IPS-NIHi7 (cell line): Measurements from ENCODE around the gene MLEC.

Experiments used
- DNase-seq: peaks from one replicate; pipeline ENCODE4 v3.0.0; 2012; ENCODE audit warnings: mixed read lengths; ENCODE audit errors: extremely low spot score

Gene MLEC

GRCh38 chr12:120692524-120693033, 5.6 kb downstream of the MLEC start:
- DNase-seq, result no peak

DNA sequence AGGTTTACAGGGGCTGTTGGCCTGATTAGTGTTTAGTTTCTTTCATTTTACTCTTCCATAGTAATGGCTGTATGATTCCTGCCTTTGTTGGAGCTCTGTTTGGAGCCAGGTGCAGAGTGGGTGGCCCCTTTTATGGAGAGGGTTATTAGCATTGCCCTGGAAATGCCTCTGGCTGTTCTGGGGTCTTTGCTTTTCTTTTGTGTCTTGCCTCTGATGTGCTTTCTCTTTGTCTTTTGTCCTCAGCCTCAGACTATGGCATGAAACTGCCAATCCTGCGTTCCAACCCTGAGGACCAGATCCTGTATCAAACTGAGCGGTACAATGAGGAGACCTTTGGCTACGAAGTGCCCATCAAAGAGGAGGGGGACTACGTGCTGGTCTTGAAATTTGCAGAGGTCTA, 6.9 kb downstream of the MLEC start:
- DNase-seq, result no peak

GRCh38 chr12:120696626-120697025, 9.7 kb downstream of the MLEC start:
- no peak for DNase-seq

GRCh38 chr12:120697344-120697743, 10.4 kb downstream of the MLEC start:
- DNase-seq, result no peak

- no peak for DNase-seq
Observed at GRCh38 chr12:120698665-120699064, 11.7 kb downstream of the MLEC start.

GRCh38 chr12:120699553-120699952, 12.6 kb downstream of the MLEC start:
- DNase-seq, result no peak

DNA sequence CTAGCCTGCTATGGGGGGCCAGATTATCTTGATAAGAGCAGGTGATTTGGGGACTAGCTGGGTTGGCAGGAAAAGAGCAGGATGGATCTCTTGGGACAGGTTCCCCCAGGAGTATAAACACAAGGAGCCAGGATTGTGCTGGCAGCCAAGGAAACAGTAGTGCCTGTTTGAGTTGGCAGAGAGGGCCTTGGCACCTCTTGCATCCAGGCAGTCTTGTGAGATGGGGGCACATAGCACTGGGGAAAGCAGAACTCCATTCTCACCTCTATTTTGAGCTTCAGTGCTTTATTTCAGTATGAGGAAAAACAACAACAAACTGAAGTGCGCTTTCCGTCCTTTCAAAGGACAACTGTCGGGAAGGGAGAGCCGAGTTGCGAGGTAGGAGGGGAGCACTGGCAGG, 13.9 kb downstream of the MLEC start:
- DNase-seq, result no peak

DNA sequence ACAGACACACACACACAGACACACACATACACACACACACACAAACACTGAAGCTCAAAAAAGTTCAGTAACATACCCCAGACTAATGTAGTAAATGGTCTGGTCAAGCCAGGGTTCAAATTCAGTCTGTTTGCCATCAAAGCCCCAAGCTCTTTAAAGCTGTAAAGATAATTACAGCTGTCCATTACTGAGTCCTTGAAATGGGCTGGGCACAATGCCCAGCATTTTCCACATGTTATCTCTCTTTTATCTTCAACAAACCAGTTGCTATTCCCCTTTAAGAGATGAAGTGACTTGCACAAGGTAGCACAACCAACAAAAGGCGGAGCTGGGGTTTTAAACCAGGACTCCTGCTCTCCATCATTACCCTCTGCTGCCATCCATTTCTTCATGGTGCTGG, 15.7 kb downstream of the MLEC start:
- no peak for DNase-seq

- DNase-seq, result no peak
Observed at GRCh38 chr12:120703311-120703942, 16.5 kb downstream of the MLEC start.

DNA sequence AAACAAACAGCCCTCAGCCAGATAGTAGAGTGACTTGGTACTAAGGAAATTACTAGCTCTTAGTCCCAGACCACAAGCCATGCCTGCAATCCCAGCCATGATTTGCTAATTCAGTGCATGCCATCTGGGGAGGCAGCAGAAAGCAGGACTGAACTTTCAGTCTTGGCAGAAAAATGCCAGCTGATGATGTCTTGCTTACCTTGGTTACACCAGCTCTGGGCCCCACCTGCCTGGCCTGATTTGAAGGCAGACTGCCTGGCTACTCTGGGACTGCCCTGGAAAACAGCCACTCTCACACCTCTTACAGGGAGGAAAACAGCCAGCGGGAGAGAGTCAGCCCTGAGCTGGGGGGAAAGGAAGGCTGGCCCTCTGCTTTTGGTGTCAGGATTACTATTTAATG, 18.7 kb downstream of the MLEC start:
- no peak for DNase-seq

DNA sequence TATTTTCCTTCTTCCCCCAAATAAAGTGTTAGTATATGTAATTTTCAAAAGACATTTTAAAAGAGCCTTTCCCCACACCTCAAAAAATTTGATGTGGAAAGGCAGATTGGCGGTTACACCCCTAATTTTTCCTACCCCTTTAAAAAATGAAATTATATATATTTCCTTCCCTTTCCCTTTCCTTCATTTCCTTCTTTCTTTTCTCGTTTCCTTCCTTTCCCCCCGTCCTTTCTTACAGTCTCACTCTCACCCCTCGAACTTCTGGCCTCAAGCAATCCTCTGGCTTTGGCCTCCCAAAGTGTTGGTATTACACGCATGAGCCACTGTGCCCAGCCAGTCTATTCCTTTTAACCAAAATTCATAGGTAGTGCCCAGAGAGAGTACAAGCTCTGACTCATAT, 19.1 kb downstream of the MLEC start:
- no peak for DNase-seq

- no peak for DNase-seq
Observed at GRCh38 chr12:120708651-120709050, 21.7 kb downstream of the MLEC start.

DNA sequence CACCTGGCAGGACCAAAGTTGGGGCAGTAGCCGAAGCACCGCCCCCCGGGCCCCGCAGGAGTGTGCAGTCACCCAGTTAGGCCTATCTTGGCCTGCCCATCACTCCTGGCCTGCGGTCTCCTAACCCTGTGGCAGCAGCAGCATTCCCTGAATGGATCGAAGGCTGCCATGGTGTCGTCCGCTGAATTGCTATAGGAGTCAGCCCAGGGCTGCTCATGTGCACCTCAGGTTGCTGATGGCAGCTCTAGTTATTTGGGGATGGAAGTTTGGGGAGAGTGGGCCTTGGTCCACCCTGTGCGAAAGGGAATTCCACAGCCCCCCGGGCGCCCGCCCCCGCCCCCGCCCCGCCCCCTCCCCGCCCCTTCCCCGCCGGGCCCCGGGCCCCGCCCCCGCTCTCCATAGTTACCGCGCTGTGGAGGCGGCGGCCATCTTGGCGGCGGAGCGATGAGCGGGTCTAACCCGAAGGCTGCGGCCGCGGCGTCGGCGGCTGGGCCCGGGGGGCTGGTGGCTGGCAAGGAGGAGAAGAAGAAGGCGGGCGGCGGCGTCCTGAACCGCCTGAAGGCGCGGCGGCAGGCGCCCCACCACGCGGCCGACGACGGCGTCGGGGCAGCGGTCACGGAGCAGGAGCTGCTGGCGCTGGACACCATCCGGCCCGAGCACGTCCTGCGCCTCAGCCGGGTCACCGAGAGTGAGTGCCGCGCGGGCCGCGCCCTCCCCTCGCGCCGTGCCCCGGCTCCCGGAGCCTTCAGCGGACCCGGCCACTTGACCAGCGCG, 23.3 kb downstream of the MLEC start, which contains the start of gene UNC119B:
UNC119B (plus strand) TSS at position 428 of the 774 bp plus-strand sequence; CDS start at position 445, 17 bp downstream.
- peak; percentile 87 for DNase-seq

DNA sequence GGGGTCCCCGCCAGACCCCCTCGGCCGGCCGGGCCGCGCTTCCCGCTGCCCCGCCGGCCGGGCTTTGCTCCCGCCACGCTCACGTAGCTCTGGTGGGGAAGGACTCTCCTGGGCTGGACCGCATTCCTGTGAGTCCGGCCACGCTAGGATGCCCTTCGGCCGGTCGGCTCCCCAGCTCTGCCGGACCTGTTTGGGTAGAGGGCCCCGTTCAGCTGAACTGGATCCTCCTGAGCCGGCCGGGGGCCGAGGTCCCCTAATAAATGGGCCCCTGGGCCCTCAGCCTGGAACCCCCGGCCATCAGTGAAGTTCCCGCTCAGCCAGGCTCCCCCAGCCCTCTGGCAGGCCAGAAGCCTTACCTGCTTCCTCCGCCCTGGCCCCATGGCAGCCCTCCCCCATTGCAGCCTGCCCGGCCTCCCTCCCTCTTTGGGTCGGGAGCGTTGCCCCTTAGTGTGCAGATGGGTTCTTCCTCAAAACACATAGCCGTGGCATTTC, 23.9 kb downstream of the MLEC start:
- DNase-seq, result peak; percentile 62

GRCh38 chr12:120711411-120711810, 24.5 kb downstream of the MLEC start:
- no peak for DNase-seq

GRCh38 chr12:120712610-120713009, 25.7 kb downstream of the MLEC start:
- no peak for DNase-seq

GRCh38 chr12:120713861-120714482, 27.0 kb downstream of the MLEC start:
- DNase-seq, result peak; percentile 82

DNA sequence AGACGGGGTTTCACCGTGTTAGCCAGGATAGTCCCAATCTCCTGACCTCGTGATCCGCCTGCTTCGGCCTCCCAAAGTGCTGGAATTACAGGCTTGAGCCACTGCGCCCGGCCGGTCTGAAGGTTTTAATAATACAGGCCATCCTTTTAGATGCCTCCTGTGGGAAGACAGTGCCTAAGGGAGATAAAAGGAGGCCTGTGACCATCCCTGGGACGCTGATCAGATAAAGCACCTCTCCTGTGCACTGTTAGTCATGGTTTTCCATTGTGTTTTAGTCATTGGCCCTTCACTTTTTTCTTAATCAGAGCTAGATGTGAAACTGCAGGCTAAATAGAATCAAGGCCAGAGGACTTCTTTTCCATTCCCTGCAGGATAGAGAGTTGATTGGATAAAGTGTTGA, 31.1 kb downstream of the MLEC start:
- DNase-seq, result no peak

DNA sequence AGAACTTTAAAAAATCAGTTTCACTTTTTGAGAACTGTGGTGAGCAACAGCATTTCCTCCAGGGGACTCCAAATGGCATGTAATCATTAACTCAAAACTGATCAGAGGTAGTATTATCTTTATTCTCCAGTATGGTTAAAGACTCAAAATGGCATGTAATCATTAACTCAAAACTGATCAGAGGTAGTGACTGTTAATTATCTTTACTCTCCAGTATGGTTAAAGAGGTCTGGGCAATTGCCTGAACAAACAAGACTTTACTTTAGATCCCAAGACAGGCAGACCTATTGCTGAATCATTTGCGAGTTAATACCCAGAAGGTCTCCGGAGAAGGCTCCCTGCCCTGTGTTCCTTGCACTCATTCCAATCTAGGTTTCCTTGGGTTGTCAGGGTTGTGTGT, 32.1 kb downstream of the MLEC start:
- no peak for DNase-seq

GRCh38 chr12:120719496-120720233, 32.7 kb downstream of the MLEC start:
- no peak for DNase-seq

DNA sequence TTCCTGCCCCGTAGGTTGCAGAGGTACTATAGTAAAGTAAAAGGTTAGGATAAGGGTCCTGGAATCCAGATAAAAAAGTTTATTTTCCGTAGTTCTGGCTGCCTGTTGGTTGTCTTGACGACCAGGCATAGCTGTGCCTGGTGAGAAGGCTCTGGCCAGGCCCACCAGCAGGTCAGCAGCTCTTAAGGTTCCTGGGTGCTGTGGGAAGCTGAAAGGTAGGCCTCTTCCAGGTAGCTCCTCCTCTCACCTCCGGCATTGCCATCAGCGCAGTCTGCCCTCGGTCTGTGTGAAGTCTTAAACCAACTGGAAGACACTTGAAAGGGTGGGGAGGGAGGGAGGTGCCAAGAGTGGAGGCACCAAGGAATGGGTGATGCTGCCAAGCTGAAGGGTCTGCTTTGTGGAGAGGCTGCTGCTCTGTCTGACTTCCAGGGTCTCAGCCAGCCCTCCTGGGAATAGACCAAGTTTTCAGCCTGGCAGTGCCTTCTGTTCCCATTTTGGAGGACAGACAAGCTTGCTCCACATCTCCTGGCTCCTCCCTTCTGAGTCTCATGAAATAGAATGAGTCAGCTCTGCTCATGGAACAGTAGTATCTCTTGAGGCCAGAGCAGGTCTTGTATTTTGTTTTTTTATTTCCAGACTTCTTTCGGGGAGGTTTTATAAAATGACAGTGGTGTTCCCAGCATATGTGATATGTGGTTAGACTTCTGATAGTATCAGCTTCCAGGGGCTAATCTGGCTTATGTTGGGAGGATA, 33.5 kb downstream of the MLEC start:
- no peak for DNase-seq
